GM19395 (cell line): ENCODE measurements around the gene ARID1B.
"Not testable (repeated sequence)": the region's sequence is repeated elsewhere in the genome, so short reads cannot be mapped to it uniquely, and the experiment has no call there.

Source experiments
- ATAC-seq: cut with Tn5 transposase; IDR thresholded peaks from one replicate; pipeline ENCODE4 v1.9.1; 2021; ENCODE audit warnings: mild to moderate bottlenecking, moderate library complexity; ENCODE audit not compliant: unreplicated experiment

ARID1B gene

GRCh38 chr6:156980948-156981347 is 203.8 kb downstream of the ARID1B start:
- ATAC-seq: no peak

- no peak for ATAC-seq
These were observed 205.0 kb downstream of the ARID1B start for GRCh38 chr6:156982168-156982567.

GRCh38 chr6:156982864-156983263 is 205.7 kb downstream of the ARID1B start:
- ATAC-seq: not testable (repeated sequence)

DNA sequence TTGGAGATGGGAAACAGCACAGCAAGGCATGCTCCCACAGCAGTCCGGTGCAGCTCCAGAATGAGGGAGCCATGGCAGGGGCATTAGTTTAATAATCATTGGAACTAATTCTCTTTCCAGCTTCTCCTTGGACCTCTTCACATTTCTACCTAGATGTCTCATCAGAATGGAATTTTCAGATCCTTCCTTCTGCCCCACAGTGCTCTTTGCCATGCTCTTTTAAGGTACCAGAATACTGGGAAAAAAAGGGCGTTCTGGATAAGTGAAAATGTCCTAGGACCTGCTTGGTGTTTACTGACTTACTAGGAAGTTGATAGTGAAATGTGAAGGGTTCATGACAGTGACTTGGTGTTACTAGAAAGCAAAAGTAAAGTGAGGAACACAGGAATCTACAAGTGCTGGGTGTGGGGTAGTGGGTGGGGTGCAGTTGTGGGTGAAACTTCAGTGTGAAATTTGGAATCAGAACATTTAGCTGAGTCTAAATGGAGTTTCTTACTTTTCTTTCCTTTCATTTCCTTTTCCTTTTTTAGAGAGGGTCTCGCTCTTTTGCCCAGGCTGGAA is 207.1 kb downstream of the ARID1B start:
- ATAC-seq: peak; percentile 55

- ATAC-seq: no peak
These were observed 208.1 kb downstream of the ARID1B start for GRCh38 chr6:156985309-156985708.

DNA sequence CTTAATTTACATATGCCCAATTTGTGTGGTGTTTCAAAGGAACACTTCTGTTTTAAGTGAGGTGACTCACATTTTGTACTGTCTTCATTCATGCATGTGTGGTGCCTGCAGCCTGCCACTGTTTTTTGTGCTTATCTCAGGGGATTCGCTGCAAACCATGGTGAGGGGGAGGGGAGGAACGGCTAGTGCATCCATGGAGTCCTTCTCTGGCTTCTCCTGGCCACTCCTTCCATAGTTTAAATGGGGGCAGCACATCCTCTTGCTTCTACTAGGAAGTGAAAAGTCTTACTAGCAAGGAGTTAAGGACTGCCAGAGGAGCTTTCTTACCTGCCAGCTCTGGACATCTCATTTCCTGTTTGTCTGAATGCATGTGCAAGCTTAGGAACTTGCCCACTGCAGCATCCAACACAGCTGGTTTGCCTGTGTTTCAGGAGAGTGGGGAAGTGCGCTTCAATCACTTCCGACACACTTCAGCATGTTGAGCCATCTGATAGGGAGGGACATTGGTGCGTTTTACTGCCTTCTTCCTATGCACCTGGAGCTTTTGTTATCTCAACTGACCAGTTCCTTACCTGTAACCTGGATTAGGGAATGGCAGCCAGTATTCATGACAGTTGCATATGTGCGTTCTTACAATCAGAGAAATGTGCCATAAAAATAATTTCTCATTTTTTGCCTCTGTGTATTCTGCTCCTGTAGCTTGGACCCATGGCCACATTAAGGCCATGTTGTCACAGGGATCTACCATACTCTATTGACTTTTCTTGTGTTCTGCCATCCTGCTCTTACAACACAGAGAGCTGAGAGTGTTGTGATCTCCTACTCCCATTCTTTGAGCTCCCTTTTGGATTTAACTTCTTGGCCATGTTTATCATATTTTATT is 211.3 kb downstream of the ARID1B start:
- ATAC-seq: peak; percentile 70

- ATAC-seq: no peak
These were observed 212.1 kb downstream of the ARID1B start for GRCh38 chr6:156989159-156989806.

- no peak for ATAC-seq
These were observed 215.0 kb downstream of the ARID1B start for GRCh38 chr6:156992020-156992804.

- no peak for ATAC-seq
These were observed 216.5 kb downstream of the ARID1B start for GRCh38 chr6:156993713-156994112.

- ATAC-seq: no peak
These were observed 217.3 kb downstream of the ARID1B start for GRCh38 chr6:156994215-156995076.

DNA sequence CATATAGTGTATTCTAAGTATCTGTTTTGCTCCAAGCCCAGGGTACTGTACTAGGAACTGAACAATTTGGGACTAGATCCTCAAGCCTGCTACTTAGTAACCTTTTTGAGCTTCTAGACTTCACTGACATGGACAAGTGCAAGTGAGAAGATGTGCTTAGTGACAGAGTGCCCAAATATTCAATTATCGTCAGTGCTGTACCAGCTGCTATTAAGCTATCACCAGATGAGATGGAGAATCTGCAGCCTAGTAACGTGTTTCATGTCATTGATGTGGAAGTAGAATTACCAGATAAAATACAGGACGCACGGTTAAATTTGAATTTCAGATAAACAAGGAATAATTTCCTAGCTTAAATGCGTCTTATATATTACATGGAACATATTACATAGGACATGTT is 218.3 kb downstream of the ARID1B start:
- ATAC-seq: no peak

DNA sequence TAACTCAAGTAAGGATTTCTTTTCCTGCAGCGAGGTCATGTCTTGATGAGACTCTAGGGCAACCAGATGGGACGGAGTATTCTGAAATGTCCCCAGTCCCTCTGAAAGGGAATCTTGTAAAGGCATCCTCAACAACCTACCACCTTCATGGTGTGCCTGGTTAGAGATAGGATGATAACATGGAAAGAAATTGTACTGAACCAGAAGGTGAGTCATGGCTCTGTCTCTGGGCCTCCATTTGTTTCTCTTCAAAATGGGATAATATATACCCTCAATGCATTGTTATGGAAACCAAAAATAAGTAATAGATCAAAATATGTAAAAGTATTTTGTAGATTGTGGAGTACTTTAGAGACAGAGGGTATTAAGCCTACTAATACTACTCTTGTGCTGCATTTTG is 219.1 kb downstream of the ARID1B start:
- no peak for ATAC-seq

DNA sequence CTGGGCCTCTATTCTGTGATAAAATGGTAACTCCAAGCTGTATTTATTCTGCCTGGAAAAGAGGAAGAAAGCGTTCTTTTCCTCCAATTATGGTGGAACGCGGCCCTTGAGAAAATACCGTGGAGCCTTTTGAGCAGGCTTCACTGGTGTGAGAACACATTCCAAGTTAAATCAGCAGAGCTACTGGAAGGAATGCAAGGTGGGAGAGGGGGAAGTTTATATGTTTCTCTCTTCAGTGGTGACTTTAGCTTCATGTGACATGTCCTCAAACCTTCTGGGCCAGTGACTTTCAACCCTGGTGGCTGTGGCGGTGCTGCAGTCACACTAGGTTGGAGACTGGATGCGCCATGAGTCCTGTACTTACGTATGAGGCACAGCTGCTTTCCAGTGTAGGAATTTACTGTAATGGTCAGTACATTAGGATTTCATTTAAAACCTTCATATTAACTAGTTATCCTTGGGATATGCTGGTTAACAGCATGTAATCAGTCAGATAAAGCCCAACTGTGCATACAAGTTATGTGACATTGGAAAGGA is 221.7 kb downstream of the ARID1B start:
- no peak for ATAC-seq

GRCh38 chr6:156999762-157000161 is 222.6 kb downstream of the ARID1B start:
- no peak for ATAC-seq

- ATAC-seq: no peak
These were observed 224.5 kb downstream of the ARID1B start for GRCh38 chr6:157001716-157002115.

- ATAC-seq: no peak
These were observed 225.6 kb downstream of the ARID1B start for GRCh38 chr6:157002774-157003173.

DNA sequence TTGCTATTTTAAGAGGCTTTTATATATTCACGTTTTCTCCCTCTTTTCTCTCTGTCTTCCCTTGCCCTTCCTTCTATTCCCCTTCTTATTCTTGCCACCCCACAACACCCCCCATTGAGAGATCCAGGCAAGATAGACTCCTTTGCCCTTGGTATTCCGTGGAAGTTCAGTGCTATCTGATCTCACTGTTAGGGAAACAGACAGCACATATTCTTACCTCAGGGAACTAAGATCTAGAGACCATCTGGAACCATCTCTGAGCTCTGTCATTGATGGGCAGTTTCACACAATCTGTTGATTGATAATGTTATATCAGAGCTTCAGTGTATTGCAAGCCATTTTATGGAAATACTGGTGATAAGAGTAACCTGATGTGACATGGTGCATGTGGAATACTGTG is 228.8 kb downstream of the ARID1B start:
- no peak for ATAC-seq

DNA sequence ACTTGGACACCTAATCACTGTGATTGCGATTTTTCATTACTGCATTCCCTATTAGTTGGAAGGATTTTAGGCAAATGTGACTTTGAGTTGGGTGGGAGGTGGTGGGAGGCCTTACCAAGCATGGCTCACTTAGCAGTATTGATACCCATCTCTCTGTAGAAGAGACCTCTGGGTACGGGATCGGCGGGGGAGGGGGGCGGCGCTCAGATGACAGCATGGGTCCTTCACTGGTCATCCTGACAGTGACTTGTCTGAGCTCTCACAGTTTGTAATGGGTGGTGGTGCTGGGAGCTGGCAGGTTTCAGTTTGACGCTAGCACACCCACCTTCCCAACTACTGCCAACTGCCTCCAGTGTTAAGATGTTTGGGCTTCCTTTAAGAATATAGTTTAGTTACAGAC is 231.4 kb downstream of the ARID1B start:
- ATAC-seq: no peak

DNA sequence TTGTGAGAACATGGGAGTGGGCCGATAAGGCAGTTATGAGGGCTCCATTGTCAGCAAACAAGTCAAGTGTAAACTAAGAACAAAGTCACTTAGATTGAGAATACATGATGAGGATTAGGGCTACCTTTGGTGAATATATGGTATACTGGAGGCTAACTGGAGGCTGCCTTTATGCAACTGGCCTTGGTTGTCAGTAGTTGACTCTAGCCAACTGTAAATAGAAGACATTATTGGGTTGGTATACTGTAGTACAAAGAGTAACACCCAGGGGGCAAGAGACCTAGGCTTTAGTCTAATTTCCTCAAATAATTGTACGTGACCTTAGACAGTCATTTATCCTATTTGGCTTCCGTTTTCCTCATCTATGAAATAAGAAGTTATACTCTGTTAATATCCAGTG is 235.2 kb downstream of the ARID1B start:
- no peak for ATAC-seq
